ENCODE results near the gene DENND4B.
"Not testable (repeated sequence)": the region's sequence is repeated elsewhere in the genome, so short reads cannot be mapped to it uniquely, and the experiment has no call there.

The DENND4B gene, protein sequence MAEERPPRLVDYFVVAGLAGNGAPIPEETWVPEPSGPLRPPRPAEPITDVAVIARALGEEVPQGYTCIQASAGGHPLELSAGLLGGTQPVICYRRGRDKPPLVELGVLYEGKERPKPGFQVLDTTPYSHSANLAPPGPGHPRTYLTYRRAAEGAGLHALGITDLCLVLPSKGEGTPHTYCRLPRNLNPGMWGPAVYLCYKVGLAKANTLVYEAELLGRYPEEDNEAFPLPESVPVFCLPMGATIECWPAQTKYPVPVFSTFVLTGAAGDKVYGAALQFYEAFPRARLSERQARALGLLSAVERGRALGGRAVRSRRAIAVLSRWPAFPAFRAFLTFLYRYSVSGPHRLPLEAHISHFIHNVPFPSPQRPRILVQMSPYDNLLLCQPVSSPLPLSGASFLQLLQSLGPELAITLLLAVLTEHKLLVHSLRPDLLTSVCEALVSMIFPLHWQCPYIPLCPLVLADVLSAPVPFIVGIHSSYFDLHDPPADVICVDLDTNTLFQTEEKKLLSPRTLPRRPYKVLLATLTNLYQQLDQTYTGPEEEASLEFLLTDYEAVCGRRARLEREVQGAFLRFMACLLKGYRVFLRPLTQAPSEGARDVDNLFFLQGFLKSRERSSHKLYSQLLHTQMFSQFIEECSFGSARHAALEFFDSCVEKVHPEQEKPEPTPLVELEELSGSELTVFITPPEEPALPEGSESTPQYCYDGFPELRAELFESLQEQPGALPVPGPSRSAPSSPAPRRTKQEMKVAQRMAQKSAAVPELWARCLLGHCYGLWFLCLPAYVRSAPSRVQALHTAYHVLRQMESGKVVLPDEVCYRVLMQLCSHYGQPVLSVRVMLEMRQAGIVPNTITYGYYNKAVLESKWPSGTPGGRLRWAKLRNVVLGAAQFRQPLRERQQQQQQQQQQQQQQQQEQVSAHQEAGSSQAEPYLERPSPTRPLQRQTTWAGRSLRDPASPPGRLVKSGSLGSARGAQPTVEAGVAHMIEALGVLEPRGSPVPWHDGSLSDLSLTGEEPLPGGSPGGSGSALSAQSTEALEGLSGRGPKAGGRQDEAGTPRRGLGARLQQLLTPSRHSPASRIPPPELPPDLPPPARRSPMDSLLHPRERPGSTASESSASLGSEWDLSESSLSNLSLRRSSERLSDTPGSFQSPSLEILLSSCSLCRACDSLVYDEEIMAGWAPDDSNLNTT (N-terminal part only)

DNA sequence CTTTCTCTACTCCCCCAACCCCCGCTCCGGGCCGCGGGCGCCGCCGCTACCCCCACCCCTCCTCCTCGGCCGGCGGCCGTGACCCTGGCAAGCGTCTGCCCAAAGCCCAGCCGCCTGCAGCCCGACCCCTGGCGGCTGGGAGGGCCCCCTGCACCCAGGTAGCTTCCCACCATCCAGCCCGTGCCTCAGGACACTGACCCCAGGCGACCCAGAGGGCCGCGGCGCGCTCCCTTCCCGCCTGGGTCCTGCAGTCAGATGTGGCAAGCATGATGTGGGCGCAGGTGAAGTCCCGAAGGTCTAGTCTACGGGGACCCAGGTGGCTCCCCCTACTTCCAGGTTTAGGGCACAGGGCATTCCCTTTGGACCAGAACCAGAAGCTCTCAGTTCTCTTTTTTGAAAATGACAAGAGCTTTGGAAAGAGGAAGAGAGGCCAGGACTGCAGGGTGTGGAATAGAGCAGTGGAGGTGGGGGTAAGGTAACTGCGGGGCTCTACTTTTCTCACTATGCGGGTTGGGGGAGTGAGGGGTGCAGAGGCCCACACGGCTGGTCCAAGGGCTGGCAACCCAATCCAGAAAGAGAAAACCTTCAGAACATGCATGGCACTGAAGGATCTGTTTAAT lies at the start of gene DENND4B:
DENND4B (minus strand) TSS at position 97 of the 620 bp plus-strand sequence. CDS start 2,344 bp downstream, outside the sequence.
- DNase-seq = peak; percentile 77 to 80

DNA sequence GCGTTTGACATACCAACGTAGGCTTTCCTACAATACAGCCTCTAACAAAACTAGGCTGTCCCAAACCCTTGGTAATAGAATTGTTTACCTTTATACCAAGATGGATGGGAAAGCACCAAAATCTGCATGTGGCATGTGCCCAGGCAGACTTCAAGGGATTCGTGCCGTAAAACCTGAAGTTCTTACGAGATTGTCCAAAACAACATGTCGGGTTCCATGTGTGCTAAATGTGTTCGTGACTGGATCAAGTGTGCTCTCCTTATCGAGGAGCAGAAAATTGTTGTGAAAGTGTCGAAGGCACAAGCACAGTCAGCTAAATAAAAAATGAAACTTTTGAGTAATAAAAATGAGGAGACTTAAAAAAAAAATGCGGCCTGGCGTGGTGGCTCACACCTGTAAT lies 49.1 kb upstream of the DENND4B start:
- DNase-seq = no peak

DNA sequence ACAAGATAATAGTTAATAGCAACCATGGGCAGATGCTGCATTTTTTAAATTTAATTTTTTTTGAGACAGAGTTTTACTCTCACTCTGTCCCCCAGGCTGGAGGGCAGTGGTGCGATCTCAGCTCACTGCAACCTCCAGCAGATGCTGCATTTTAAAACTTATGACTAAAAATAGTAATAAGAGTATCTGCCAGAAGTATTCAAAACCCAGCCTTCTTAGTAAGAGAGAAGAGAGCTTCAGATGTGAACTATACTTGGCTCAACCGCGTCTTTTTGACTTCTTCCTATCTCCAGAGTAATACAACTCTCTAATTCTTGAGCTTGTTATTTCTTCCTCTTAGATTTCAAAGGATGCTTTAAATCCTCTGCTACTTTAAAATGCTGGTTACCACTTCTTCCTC lies 48.7 kb upstream of the DENND4B start:
- no peak for DNase-seq

DNA sequence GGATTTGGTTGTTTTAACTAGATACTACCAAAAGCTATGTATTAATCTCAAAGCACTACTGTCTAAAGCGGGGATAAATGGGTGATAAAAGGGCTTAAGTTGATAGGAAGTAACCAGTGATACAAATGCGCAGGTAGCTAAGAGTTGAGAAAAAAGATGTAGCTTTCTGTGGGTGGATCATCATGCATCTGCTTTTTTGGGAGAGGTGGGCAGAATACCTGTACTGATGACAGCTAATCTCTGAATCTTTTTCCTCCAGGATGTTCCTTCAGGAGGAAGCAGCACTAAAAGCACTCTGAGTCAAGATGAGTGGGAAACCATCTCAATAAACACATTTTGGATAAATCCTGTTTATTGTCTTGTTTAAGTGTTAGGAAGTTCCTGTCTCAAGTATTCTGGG lies 45.3 kb upstream of the DENND4B start:
- DNase-seq = no peak

DNA sequence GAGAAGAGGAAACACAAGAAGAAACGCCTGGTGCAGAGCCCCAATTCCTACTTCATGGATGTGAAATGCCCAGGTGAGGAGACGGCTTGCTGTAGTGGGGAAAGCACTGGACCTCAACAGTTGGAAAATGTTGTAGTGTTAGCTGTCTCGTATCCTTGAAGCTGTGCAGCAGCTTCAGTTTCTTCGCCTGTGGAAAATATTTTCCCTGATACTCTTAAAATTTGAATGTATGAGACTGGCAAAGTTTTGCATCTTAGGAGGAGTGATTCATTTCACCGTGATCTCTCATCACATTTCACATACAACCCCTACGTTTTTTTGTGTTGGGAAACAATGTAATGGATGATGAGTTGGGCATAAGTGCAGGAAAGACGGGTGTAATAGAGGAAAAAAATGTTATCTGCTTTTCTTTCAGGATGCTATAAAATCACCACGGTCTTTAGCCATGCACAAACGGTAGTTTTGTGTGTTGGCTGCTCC lies 44.7 kb upstream of the DENND4B start:
- DNase-seq = no peak

DNA sequence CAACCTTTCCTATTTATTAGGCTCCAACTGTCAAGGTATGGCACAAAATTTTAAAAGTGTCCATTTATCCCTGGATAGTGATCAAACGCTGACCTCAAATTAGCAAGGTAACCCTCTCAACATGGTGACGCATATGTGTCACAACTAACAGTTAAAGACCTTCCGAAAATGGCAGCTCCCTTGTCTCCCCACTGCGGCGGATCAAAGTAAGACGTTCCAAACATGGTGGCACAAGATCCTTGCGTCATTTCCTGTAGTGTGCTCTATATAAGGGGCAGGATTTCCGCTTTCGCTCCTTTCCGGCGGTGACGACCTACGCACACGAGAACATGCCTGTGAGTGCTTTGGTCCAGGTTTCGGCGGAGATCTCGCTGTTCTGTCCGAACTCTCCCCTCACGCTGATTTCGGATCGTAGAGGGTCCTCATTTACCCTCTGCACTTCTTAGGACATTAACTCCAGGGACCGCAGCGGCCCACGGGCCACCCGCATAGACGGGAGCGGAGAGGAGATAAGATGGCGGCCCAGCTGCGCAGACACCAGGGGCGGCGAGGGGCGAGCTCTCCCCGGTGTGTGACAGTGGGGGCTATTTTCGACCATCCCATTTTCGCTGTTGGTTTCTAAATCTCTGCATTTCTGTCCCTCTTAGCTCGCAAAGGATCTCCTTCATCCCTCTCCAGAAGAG lies 44.1 kb upstream of the DENND4B start, which contains the start of gene RPS27:
RPS27 (plus strand) TSS at position 295 of the 683 bp plus-strand sequence; CDS start at position 330, 35 bp downstream.
- peak; percentile 87 to 99 for DNase-seq

DNA sequence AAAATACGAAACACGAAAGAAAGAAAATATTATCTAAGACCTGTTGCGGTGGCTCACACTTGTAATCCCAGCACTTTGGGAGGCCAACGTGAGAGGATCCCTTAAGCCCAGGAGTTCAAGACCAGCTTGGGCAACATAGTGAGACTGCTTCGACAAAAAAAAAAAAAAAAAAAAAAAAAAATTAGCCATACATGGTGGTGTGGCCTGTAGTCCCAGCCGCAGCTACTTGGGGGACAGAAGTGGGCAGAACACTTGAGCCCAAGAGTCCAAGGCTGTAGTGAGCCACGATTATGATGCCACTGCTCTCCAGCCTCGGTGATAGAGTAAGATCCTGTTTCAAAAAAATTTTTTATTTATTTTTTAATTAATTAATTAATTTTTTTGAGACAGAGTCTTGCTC lies 41.1 kb upstream of the DENND4B start:
- DNase-seq = no peak

DNA sequence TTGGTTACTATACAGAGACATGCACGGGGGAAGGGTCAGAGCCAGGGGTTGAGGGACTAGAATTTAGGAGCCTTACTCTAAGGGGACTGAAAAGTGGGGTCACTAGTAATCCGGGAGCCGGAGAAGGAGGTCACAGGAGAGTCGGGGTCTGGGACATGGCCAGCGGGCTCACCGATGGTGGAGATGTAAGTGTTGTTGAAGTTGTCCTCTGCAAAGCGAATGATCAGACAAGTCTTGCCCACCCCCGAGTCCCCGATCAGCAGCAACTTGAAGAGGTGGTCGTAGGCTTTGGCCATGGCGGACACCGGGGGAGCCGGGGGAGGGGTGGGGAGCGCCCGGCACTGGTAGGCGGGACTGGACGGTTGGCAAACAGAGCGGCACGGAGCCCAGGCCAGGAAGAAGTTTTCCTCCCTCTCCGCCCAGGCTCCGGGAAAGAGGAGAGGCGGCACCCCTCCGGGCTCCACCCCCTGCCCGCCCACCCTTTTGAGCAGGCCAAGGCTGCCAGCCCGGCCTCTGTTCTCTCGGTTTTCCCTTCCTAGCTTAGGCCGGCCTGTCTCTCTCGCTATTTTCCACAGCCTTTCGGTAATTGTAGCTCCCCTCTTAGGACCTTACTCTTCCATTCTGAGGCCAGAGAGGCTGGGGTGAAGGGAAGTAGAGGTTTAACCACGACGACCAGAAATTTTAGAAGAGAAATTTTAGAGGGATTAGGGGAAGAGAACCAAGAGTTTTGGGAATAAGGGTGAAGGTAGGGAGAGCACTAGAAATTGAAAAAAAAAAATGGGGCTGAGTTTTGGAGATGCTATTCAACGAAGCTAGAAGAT lies 39.6 kb upstream of the DENND4B start, which contains the start of gene RAB13:
RAB13 (minus strand) TSS at position 399 of the 821 bp plus-strand sequence; CDS start at position 296, 103 bp downstream.
- peak; percentile 54 to 66 for DNase-seq

DNA sequence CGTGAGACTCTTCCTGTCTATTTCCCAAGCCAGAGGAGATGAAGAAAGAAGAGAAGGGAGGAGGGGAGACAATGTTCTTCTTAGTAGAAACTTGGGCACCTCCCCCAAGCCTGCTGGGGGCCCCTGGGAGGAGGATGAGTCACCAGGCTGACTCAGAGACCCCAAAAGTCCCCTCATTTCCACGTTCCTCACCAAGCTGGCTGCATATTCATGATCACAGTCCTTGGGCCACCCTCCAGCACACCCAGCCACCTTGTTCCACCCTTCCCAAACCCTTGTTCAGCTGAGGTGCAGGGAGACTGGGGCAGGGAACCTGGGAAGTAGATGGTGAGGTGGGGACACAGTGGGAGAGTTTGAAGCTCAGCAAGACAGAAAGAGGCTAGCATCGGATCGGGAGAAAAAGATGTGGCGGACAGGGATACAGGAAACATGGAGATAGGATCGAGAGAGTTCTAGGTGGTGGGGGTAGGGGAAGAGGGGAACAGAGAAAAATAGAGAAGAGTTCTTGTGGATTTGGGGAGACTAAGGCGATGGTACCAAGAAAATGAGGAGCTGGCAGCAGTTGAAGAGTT lies 38.9 kb upstream of the DENND4B start:
- no peak for DNase-seq

DNA sequence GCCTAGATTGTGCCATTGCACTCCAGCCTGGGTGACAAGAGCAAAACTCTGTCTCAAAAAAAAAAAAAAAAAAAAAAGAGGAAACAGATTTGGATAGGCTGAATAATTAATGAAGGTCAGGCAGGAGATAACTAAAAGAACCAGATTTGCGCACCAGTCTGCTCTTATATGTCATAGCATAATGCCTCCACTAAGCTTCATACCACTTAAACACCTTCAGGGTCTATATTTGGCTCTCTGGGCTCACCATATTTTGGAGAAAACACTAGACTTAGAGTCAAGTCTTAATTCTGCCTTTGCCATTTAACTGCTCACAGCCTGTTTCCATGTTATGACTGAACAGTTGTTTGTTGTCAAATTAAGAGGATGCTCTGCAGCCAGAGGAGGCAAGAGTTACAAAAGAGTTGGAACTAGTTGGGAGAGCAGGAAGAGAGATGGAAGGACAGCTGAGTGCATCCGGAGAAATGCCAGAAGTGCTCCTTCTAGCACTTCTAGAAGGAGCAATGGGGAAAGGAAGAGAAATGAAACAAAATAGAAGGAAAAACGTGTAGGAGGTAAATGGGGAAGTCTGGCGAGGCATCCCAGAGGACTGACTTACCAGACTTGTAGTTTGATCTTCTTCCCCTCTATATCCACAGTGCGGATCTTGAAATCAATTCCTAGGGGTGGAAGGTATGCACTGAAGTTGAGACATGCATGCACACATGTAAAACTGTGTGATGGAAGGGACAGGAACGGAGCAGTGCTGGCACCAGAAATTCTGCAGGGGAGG lies 37.8 kb upstream of the DENND4B start:
- DNase-seq = no peak

DNA sequence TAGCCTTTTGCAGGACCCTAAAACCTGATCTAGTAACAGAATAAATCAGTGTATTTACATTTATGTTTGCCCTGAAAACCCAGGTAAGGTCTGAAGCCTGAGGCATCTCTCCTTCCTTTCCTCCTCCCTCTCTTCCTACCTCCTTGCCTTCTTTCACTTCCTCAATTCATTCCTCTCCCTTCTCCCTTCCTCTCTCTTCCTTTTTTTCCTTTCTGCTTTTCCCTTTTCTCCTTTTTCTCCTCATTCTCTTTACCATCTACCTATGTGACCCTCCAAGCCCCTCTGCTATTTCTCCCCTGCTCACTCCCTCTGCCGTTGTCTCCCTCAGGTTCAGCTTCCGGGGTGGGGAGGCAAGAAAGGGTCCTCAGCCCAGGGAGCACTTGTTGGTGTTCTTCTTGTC lies 35.2 kb upstream of the DENND4B start:
- not testable (repeated sequence) for DNase-seq

DNA sequence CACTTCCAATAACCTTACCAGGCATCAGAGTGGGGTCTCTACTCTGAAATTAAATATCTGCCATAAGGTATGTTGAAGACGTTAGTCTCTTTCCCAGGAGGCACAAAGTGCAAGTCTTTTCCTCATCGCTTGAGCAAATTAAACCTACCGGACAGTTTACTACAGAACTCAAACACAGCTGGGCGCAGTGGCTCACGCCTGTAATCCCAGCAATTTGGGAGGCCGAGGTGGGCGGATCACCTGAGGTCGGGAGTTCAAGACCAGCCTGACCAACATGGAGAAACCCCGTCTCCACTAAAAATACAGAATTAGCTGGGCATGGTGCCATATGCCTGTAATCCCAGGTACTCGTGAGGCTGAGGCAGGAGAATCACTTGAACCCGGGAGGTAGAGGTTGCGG lies 32.6 kb upstream of the DENND4B start:
- not testable (repeated sequence) for DNase-seq

DNA sequence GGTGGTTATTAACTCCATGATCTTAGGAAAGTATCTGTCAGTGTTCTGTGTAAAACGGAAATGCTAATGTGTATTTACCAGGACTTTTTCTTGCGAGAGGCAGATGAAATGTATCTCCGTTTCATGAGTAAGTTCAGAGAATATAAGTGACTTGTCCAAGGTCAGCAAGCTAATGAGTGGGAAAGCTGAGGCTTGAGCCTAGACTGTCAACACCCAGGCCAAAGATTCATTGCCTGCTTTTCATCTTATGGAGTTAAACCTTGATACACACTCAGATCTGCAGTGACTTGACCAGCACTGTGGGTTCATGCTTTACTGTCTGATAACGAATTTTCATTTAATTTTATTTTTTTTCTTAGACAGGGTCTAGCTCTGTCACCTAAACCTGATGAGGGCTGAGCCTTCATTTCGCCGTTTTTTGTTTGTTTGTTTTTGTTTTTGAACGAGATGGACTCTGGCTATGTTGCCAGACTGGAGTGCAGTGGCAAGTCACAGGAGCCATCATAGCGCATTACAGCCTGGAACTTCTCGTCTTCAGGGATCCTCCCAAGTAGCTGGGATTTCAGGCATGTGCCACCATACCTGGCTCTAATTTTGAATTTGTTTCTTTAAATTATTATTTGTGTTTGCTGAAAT lies 31.9 kb upstream of the DENND4B start:
- DNase-seq = no peak

DNA sequence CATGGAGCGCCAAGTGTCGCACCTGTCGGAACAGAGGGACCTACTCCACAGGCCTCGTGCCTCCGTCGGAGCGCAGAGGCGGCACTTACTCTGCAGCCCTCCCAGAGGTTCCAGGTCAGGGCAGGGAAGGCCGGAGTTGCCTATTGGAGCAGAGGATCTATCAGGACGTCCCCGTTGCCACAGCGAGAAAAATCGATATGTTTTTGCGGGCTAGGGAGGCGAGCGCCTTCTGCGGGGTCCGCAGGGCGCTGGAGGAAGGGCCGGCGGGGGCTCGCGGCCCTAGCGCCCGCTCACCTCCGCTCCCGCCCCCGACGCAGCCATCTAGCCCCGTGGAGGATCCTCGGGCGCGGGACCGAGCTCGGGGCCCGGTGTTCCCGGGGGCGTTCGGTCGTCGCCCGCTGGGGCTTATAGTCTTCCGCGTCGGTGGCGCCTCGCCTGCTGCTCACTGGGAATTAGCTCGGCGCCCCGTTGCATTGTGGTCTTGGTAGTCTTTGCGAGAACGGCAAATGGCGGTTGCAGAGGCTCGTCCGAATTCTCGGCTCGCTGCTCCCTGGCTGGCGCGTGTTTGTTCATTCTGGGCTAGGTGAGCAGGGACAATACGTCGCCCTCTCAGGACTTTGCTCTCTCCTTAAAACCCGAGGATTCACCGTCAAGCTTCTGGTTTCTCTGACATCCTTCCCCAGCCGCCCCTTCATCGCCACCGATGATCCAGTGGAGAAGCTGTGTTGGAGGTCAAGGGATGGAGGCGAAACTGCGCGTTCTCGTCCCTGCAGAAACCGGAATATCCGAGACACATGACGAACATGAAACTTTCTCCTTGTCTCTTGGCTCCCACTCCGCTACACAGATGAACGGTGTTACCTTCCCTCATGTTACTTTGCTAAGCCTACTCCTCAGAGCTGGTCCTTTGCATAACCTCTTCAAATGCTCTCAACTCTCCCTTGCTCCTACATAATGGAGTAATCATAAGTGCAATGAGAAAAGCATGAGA lies 31.0 kb upstream of the DENND4B start, which contains the start of gene JTB:
JTB (minus strand) TSS at position 425 of the 991 bp plus-strand sequence; CDS start at position 3, 422 bp downstream.
- DNase-seq = peak; percentile 83

DNA sequence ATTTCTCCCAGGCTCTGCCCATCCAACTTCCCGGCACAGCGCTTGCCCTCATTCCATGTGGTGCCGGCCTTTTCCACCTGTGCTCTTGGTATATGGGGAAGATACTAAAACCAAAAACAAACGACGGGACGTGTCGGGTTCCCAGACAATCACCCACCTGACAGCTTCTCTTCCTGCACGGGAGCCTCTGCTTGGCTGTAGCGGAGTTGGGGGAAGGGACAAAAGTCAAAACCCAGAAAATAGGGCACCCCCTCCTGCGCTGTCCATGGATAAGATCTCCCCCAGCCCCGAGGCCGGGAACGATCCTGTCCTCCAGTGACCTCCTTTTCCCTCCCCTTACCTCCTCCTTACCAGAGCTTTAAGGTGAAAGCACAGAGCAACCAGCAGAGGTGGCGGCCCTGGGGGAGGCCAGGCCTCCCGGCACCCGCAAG lies 30.3 kb upstream of the DENND4B start:
- no peak for DNase-seq

DNA sequence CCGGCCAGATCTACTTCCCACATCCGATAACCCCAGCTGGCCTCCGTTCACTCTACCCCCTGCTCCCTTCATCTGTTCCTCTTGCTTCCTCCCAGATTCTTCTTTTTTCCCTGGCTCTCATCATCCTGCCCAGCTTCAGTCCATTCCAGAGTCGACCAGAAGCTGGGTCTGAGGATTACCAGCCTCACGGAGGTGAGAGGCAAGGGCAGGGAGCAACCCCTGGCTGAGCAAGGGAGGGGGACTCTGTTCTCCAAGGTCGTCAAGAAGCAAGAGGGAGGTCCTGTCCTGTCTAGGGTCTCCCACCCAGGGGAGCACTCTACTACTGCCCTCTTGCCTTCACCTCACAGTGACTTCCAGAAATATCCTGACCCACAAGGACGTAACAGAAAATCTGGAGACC lies 27.0 kb upstream of the DENND4B start:
- no peak for DNase-seq

DNA sequence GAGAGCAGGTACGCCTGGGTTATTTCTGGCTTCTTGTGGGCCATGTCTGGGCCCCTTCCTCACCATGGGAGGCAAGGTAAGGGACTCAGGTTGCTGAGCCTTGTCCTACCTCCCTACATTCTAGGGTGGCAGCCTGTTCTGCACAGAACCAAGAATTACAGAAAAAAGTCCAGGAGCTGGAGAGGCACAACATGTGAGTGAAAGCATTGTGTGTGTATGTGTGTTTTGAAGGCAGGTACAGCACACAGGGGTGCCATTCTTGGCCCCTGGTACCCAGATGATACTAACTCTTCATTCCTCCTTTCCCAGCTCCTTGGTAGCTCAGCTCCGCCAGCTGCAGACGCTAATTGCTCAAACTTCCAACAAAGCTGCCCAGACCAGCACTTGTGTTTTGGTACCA lies 26.6 kb upstream of the DENND4B start:
- no peak for DNase-seq

Measured in hippocampal formation (tissue), 2 donors.